HCT116 (cell line): Measurements from ENCODE around the gene CYRIA. TPM values are rescaled to one million over a fixed set of nuclear protein-coding genes. Genes with fewer than 3 reads are reported as not detected.

Experiments used
- ATAC-seq: fragments of 200-7000 bp; cut with Tn5 transposase; 2 replicates; pipeline ENCODE4 v1.9.1; 2020; ENCODE audit warnings: mild to moderate bottlenecking, moderate library complexity
- BruUV-seq: library from RNA; stranded (reverse); fragments of 400-500 nt; replicated peaks from 2 replicates; lab custom pipeline; 2021; lab: Mats Ljungman, UMichigan
- CTCF ChIA-PET: fragments of 300-600 bp; sonication (Branson Sonifier 250); formaldehyde crosslinking; loops from one replicate; lab custom pipeline; 2021; ENCODE audit warnings: antibody characterized with exemption; lab: Charles Lee
- POLR2A ChIA-PET: fragments of 300-600, 350-600 bp; sonication (Branson Sonifier 250); formaldehyde crosslinking; loops from one replicate; lab custom pipeline; 2021; ENCODE audit warnings: antibody characterized with exemption; lab: Charles Lee
- RAD21 ChIA-PET, 2 experiments: fragments of 300-600 bp; sonication (Branson Sonifier 250); formaldehyde crosslinking; loops; one replicate each; lab custom pipeline; 2023; ENCODE audit warnings: low total read pairs in 2 of 2; ENCODE audit not compliant: uncharacterized antibody in 2 of 2, unreplicated experiment in 2 of 2, low non-redundant PET in 1 of 2; lab: Charles Lee
- DNase-seq: peaks from one replicate; pipeline ENCODE4 v3.0.0-alpha.2; 2010; ENCODE audit warnings: low read depth, low spot score
- H2AFZ ChIP-seq: fragments of 200-600 bp; shearing (Covaris generic), sonication (generic); 2 replicates; pipeline ENCODE4 v1.6.1; 2017; ENCODE audit warnings: low read depth, mixed run types, mixed read lengths, antibody characterized with exemption, low read length; ENCODE audit not compliant: poor library complexity, severe bottlenecking
- H3K27ac ChIP-seq: 2 replicates; pipeline ENCODE4 v1.5.1; 2012; ENCODE audit warnings: low read depth, low read length
- H3K27me3 ChIP-seq: fragments of 200-600 bp; sonication (generic); 2 replicates; pipeline ENCODE4 v1.6.1; 2016; ENCODE audit warnings: mixed run types, low read length, mixed read lengths; ENCODE audit not compliant: insufficient read depth
- H3K36me3 ChIP-seq, 2 experiments: fragments of 200-500 bp in 1 of 2; fragments of 200-600 bp in 1 of 2; sonication (Bioruptor generic) in 1 of 2; sonication (generic) in 1 of 2; 2 replicates each; pipeline versions ENCODE4 v1.5.1 to v1.6.1; 2014 to 2016; ENCODE audit warnings: low read length in 2 of 2, inconsistent platforms in 1 of 2, mixed read lengths in 1 of 2, mixed run types in 1 of 2; ENCODE audit not compliant: insufficient read depth in 2 of 2, control insufficient read depth in 1 of 2
- H3K4me1 ChIP-seq, 2 experiments: fragments of 200-600 bp in 1 of 2; sonication (generic) in 1 of 2; 2 replicates each; pipeline versions ENCODE4 v1.5.1 to v1.6.1; 2012 to 2017; ENCODE audit warnings: low read length in 2 of 2, inconsistent platforms in 1 of 2, mild to moderate bottlenecking in 1 of 2, mixed read lengths in 1 of 2, mixed run types in 1 of 2, moderate library complexity in 1 of 2; ENCODE audit not compliant: insufficient read depth in 2 of 2, control insufficient read depth in 1 of 2
- H3K4me2 ChIP-seq: fragments of 200-600 bp; sonication (generic); 2 replicates; pipeline ENCODE4 v1.6.1; 2017; ENCODE audit warnings: mixed run types, low read length, mixed read lengths
- H3K4me3 ChIP-seq, 2 experiments: fragments of 200-600 bp in 1 of 2; sonication (generic) in 1 of 2; replicated peaks in 1 of 2; 2 replicates each; pipeline ENCODE4 v1.5.1; 2011 to 2016; ENCODE audit warnings: low read length in 2 of 2, control low read depth in 1 of 2, low read depth in 1 of 2, mild to moderate bottlenecking in 1 of 2, mixed read lengths in 1 of 2, mixed run types in 1 of 2
- H3K79me2 ChIP-seq: fragments of 200-600 bp; sonication (generic); 2 replicates; pipeline ENCODE4 v1.6.1; 2017; ENCODE audit warnings: mild to moderate bottlenecking, mixed run types, low read length, moderate library complexity, mixed read lengths; ENCODE audit not compliant: insufficient read depth
- H3K9ac ChIP-seq: fragments of 200-600 bp; sonication (generic); 2 replicates; pipeline ENCODE4 v1.6.1; 2016; ENCODE audit warnings: low read length, mixed read lengths
- H3K9me2 ChIP-seq: fragments of 200-600 bp; sonication (generic), shearing (Covaris generic); 2 replicates; pipeline ENCODE4 v1.6.1; 2017; ENCODE audit warnings: mixed run types, mild to moderate bottlenecking, moderate library complexity; ENCODE audit not compliant: insufficient read depth
- H3K9me3 ChIP-seq, 2 experiments: fragments of 200-500 bp in 1 of 2; fragments of 200-600 bp in 1 of 2; sonication (Bioruptor generic) in 1 of 2; sonication (generic) in 1 of 2; 2 replicates each; pipeline ENCODE4 v1.6.1; 2014 to 2017; ENCODE audit warnings: low read length in 2 of 2, mixed read lengths in 2 of 2, inconsistent platforms in 1 of 2, low read depth in 1 of 2, mild to moderate bottlenecking in 1 of 2, mixed run types in 1 of 2, moderate library complexity in 1 of 2; ENCODE audit not compliant: control insufficient read depth in 1 of 2, insufficient read depth in 1 of 2
- H4K20me1 ChIP-seq: fragments of 200-600 bp; sonication (generic), shearing (Covaris generic); 2 replicates; pipeline ENCODE4 v1.6.1; 2017; ENCODE audit warnings: mixed run types, mild to moderate bottlenecking, moderate library complexity; ENCODE audit not compliant: insufficient read depth
- EGR1 ChIP-seq: IDR thresholded peaks from 2 replicates; pipeline ENCODE4 v1.6.1; 2012; ENCODE audit warnings: low read depth
- ELF1 ChIP-seq: IDR thresholded peaks from 2 replicates; pipeline ENCODE4 v1.6.1; 2012; ENCODE audit warnings: low read depth, borderline replicate concordance
- FOSL1 ChIP-seq: IDR thresholded peaks from 2 replicates; pipeline ENCODE4 v1.6.1; 2012; ENCODE audit warnings: low read depth
- MAX ChIP-seq: IDR thresholded peaks from 2 replicates; pipeline ENCODE4 v1.6.1; 2012
- POLR2A ChIP-seq: IDR thresholded peaks from 2 replicates; pipeline ENCODE4 v1.7.0; 2011; ENCODE audit warnings: borderline replicate concordance; ENCODE audit not compliant: insufficient read depth, insufficient read length; ENCODE audit errors: extremely low read depth
- SIN3A ChIP-seq: IDR thresholded peaks from 2 replicates; pipeline ENCODE4 v1.6.1; 2012; ENCODE audit warnings: low read depth
- SP1 ChIP-seq: IDR thresholded peaks from 2 replicates; pipeline ENCODE4 v1.6.1; 2012; ENCODE audit warnings: low read depth
- intact Hi-C: fragments of 100-400 bp; cut with micrococcal nuclease; formaldehyde crosslinking; loops from 2 replicates; pipeline ENCODE4 v1.10.0; 2022
- total RNA-seq: library from RNA; stranded (reverse); gene quantifications from one replicate; pipeline ENCODE4 v1.2.1, GENCODE V29; 2021; ENCODE audit not compliant: unreplicated experiment
- TF ChIP-seq, protein P1 (sequence below), 3 experiments: fragments of 200-600 bp in 1 of 3; sonication (generic) in 1 of 3; IDR thresholded peaks in 2 of 3; conservative IDR thresholded peaks in 1 of 3; 2 replicates each; pipeline ENCODE4 v1.5.1; 2012 to 2017; ENCODE audit warnings: low read depth in 2 of 3, low read length in 2 of 3, antibody characterized with exemption in 1 of 3, borderline replicate concordance in 1 of 3, control low read depth in 1 of 3, mild to moderate bottlenecking in 1 of 3, mixed read lengths in 1 of 3, mixed run types in 1 of 3, moderate library complexity in 1 of 3; ENCODE audit not compliant: insufficient read depth in 1 of 3

CYRIA gene
- total RNA-seq, 1 experiment from 2014 or later: 0.44 TPM

GRCh38 chr2:16642088-16642487 lies 23.5 kb downstream of the CYRIA start (continued):
- TF ChIP-seq, protein P1, sequence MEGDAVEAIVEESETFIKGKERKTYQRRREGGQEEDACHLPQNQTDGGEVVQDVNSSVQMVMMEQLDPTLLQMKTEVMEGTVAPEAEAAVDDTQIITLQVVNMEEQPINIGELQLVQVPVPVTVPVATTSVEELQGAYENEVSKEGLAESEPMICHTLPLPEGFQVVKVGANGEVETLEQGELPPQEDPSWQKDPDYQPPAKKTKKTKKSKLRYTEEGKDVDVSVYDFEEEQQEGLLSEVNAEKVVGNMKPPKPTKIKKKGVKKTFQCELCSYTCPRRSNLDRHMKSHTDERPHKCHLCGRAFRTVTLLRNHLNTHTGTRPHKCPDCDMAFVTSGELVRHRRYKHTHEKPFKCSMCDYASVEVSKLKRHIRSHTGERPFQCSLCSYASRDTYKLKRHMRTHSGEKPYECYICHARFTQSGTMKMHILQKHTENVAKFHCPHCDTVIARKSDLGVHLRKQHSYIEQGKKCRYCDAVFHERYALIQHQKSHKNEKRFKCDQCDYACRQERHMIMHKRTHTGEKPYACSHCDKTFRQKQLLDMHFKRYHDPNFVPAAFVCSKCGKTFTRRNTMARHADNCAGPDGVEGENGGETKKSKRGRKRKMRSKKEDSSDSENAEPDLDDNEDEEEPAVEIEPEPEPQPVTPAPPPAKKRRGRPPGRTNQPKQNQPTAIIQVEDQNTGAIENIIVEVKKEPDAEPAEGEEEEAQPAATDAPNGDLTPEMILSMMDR (IDR thresholded peaks at IDR 0.05 in 2 of 3, conservative IDR thresholded peaks at IDR 0.05 in 1 of 3; ENCODE audit: borderline replicate concordance in 1 of 3, insufficient read depth in 1 of 3, low read depth in 2 of 3, low read length in 2 of 3): no peak
- TF ChIP-seq SP1 (no peak), ELF1 (no peak)

- Histone ChIP-seq H3K4me2 (no peak overlapping the region), H4K20me1 (no peaks in the 10 kb centered on the region), H2AFZ (no peak overlapping the region), H3K27ac (no peak overlapping the region), H3K9me3 (no peaks in the 10 kb centered on the region), H3K79me2 (no peaks in the 10 kb centered on the region), H3K4me1 (no peaks in the 10 kb centered on the region), H3K9me2 (no peaks in the 10 kb centered on the region), H3K4me3 (no peak overlapping the region), H3K27me3 (peaks cover 31% of the 10 kb centered on the region), H3K9ac (no peak overlapping the region), H3K36me3 (no peaks in the 10 kb centered on the region)
- intact Hi-C loops: no loop called here
- CTCF ChIA-PET: no interaction called here
- no peak for ATAC-seq
- POLR2A ChIA-PET: no interaction called here
- BruUV-seq: no TSS peak
- TF ChIP-seq FOSL1: no peak
- TF ChIP-seq SIN3A: no peak
- no peak for TF ChIP-seq MAX
- TF ChIP-seq ELF1: no peak
- no peak for TF ChIP-seq EGR1
- TF ChIP-seq POLR2A: no peak
- TF ChIP-seq SP1: no peak
- no peak for DNase-seq
- RAD21 ChIA-PET: no interaction called here
Observed at GRCh38 chr2:16641509-16641908, 24.1 kb downstream of the CYRIA start.
